ENCODE data around the gene MUC13. TPM values are rescaled to one million over a fixed set of nuclear protein-coding genes. Genes with fewer than 3 reads are reported as not detected.

Gene MUC13
- total RNA-seq, 1 experiment from 2014 or later: 0.22 TPM

- POLR2A ChIA-PET: no interaction called here
- TF ChIP-seq ZNF416 (CRISPR knock-in tag; IDR thresholded peaks at IDR 0.05): no peak
- TF ChIP-seq ZMAT4 (CRISPR knock-in tag; IDR thresholded peaks at IDR 0.05): no peak
- TF ChIP-seq FOXJ3 (CRISPR knock-in tag; IDR thresholded peaks at IDR 0.05; ENCODE audit: borderline replicate concordance): no peak
- no peak for TF ChIP-seq CBFB (CRISPR knock-in tag; IDR thresholded peaks at IDR 0.05; ENCODE audit: low read depth)
- TF ChIP-seq, protein P1, sequence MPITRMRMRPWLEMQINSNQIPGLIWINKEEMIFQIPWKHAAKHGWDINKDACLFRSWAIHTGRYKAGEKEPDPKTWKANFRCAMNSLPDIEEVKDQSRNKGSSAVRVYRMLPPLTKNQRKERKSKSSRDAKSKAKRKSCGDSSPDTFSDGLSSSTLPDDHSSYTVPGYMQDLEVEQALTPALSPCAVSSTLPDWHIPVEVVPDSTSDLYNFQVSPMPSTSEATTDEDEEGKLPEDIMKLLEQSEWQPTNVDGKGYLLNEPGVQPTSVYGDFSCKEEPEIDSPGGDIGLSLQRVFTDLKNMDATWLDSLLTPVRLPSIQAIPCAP (CRISPR knock-in tag; IDR thresholded peaks at IDR 0.05): no peak
- TF ChIP-seq ZNF532 (CRISPR knock-in tag; IDR thresholded peaks at IDR 0.05; ENCODE audit: borderline replicate concordance): no peak
- TF ChIP-seq MAX (CRISPR knock-in tag; IDR thresholded peaks at IDR 0.05): no peak
- no peak for TF ChIP-seq PRRX2 (CRISPR knock-in tag; IDR thresholded peaks at IDR 0.05)
- TF ChIP-seq ATF6 (CRISPR knock-in tag; IDR thresholded peaks at IDR 0.05): no peak
- TF ChIP-seq FOXP1 (CRISPR knock-in tag; IDR thresholded peaks at IDR 0.05; ENCODE audit: borderline replicate concordance): no peak
- TF ChIP-seq KAT7 (CRISPR knock-in tag; IDR thresholded peaks at IDR 0.05; ENCODE audit: borderline replicate concordance): no peak
- TF ChIP-seq, protein P2, sequence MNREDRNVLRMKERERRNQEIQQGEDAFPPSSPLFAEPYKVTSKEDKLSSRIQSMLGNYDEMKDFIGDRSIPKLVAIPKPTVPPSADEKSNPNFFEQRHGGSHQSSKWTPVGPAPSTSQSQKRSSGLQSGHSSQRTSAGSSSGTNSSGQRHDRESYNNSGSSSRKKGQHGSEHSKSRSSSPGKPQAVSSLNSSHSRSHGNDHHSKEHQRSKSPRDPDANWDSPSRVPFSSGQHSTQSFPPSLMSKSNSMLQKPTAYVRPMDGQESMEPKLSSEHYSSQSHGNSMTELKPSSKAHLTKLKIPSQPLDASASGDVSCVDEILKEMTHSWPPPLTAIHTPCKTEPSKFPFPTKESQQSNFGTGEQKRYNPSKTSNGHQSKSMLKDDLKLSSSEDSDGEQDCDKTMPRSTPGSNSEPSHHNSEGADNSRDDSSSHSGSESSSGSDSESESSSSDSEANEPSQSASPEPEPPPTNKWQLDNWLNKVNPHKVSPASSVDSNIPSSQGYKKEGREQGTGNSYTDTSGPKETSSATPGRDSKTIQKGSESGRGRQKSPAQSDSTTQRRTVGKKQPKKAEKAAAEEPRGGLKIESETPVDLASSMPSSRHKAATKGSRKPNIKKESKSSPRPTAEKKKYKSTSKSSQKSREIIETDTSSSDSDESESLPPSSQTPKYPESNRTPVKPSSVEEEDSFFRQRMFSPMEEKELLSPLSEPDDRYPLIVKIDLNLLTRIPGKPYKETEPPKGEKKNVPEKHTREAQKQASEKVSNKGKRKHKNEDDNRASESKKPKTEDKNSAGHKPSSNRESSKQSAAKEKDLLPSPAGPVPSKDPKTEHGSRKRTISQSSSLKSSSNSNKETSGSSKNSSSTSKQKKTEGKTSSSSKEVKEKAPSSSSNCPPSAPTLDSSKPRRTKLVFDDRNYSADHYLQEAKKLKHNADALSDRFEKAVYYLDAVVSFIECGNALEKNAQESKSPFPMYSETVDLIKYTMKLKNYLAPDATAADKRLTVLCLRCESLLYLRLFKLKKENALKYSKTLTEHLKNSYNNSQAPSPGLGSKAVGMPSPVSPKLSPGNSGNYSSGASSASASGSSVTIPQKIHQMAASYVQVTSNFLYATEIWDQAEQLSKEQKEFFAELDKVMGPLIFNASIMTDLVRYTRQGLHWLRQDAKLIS (CRISPR knock-in tag; IDR thresholded peaks at IDR 0.05; ENCODE audit: borderline replicate concordance): no peak
- no peak for TF ChIP-seq GRHL2 (CRISPR knock-in tag; IDR thresholded peaks at IDR 0.05; ENCODE audit: insufficient replicate concordance, severe bottlenecking)
- no peak for TF ChIP-seq ZNF263 (CRISPR knock-in tag; IDR thresholded peaks at IDR 0.05; ENCODE audit: low read depth)
- no peak for ATAC-seq
- H3K27ac Mint-ChIP-seq: no peak overlapping the region
- 0 out of 2 replicates have a peak, but pooled peaks cover 4% of the 10 kb centered on the region for H3K9me3 Mint-ChIP-seq
- H3K36me3 Mint-ChIP-seq: no peaks in the 10 kb centered on the region
- CTCF ChIA-PET: no interaction called here
- no peak for DNase-seq (ENCODE audit: low spot score)
- H3K4me3 Mint-ChIP-seq: no peak overlapping the region
- no peaks in the 10 kb centered on the region for H3K4me1 Mint-ChIP-seq
- no peaks in the 10 kb centered on the region for H3K27me3 Mint-ChIP-seq (ENCODE audit: low read depth)
These were observed 8.1 kb upstream of the MUC13 start for GRCh38 chr3:124942613-124943012.

Measured in WTC11 (cell line).